ENCODE data around the gene ZNF718.

- no peak for TF ChIP-seq CTCF (IDR thresholded peaks at IDR 0.05; ENCODE audit: poor library complexity, severe bottlenecking)
- TF ChIP-seq POLR2AphosphoS5 (IDR thresholded peaks at IDR 0.05): no peak
- TF ChIP-seq RAD21 (conservative IDR thresholded peaks at IDR 0.05): no peak
- no peak for TF ChIP-seq REST (IDR thresholded peaks at IDR 0.05; ENCODE audit: borderline replicate concordance)
These were observed 2.8 kb upstream of the ZNF718 start for GRCh38 chr4:121408-122084.
